Effector CD8-positive, alpha-beta T cell (primary cell): ENCODE measurements around the gene HHATL.

Experiments
- DNase-seq: peaks from one replicate; lab custom pipeline; 2025; lab: John Stamatoyannopoulos, UW

Gene HHATL

DNA sequence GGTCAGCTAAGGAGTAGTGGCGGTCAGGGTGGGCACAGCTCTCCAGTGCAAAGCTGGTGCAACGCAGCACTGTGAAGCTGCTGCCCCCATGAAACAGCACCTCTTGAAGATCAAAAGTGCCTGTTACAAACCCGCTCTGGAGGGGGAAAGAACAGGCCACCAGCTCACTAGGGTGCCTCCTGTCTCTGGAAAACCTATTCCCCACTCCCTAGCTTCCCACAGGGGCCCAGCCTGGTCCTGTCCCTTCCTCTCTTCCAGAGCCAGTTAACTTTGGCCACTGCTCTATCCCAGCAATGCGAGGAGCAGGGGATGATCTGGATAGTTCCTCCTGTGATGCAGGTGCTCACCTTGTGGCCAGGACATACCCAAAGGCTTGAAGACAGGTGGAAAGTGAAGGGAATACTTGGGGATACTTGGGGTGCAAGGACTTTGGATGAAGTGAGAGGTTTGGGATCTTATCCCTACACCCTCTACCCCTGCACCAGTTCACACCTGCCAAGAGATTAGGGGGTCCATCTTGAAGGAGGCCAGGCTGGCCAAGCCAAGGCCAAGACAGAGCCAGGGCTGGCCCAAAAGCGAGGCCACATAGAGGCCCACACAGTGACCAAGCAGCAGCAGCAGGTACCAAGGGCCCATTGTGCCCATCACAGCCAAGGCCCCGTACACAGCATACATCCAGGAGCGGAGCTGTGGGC lies 4.2 kb downstream of the HHATL start:
- DNase-seq, result no peak

DNA sequence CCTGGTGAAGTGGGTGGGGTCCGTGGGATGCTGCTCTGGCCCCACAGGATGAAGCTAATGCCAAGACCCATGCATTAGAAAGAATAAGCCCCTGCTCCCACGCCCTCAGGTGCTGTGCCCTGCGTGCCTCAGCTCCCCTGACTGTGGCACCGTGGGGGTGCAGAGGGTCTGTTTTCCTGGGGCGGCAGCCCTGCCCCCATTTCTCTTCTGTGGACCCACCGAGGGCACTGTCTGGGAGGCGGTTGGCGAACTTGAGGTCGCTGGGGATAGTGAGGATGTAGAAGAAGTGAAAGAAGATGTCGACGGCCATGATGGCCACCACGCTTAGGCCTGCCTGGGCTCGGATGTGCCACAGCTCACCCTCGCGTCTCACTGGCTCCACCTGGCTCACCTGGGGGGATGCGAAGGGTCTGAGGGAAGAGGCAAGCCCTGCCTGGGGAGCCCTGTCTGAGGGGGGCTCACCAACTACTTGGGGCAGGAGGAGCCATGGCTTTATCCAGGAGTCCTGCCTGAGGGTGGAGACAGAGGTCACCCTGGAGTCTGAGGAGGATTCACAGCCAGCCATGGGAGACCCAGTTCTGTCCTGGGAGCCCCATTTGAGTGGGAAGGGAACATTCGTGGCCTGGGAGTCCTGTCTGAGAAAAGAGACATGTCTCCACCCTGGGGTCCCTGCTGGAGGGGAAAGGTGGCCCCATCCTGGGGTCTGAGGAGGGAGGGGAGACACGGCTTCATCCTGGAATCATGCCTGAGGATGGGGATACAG lies 5.1 kb downstream of the HHATL start:
- DNase-seq, result no peak

DNA sequence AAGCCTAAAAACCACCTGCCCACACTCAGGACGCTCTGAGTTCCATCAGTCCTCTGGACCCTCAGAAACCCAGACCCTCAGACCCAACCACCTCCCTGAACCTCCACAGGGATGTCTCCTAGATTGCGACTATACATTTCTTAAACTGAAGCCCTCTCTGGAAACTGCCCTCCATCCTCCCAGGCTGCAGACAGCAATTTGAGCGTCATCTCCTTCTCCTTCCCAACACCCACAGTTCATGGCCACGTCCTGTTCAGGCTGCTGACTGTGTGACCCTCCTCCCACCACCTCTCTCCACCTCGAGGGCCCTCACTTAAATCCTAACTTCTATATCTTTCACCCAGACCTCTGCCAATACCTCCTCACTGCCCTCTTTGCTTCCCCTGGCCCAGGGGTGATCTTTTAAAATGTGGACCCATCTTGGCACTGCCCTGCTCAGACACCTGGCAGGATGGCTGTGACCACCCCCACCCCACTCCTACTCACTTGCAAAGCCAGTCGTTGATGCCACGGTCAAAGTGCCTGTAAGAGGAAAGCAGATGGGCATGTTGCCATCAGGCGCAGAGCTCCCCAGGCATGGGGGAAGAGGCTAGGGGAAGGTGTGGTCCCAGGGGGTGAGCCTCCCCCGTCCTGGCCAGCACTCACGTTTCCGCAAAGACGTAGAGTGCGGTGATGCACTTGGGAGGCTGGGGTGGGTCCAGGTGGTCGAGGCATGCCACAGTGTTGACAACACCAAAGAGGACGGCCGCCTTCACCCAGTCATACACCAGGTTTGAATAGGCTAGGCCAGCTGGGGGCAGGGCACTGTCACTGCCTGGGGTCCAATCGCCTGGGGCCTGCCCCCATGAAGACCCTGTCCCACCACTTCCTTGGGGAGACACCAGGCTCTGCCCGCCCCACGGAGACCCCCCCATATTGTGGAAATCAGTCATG lies 6.0 kb downstream of the HHATL start:
- no peak for DNase-seq

DNA sequence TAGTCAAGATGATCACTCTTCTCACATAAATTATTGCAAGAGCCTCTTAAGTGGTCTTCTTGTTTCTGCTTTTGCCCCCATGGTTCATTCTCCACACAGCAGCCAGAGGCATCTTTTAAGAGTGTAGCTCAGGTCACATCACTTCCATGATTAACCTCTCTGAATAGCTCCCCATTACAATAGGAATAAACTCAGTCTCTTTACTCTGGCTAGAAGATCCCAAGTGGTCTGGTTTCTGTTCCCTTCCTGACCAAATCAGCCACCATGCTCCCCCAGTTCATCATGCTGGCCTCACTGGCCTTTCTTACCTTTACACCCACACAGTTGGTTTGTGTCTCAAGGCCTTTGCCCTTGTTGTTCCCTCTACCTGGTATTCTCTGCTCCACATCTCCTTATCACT lies 8.2 kb downstream of the HHATL start:
- no peak for DNase-seq

DNA sequence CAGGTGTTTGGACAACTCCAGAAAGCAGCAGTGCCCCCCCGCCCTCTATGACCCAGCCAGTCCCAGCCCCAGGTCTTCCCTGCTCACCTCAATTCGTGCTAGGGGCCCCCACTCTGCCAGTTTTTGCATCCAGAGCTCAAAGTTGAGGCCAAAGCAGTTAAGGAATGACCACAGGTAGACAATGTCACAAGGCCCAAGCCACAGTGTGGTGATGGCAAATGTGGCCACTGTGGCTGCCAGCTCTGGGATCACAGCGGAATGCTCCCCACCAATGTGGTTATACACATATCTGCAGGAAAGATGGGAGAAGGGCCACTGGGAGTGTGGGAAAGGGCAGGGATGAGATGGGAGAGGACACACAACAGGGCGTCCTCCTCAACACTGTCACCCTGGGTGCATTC lies 9.1 kb downstream of the HHATL start:
- DNase-seq, result no peak

DNA sequence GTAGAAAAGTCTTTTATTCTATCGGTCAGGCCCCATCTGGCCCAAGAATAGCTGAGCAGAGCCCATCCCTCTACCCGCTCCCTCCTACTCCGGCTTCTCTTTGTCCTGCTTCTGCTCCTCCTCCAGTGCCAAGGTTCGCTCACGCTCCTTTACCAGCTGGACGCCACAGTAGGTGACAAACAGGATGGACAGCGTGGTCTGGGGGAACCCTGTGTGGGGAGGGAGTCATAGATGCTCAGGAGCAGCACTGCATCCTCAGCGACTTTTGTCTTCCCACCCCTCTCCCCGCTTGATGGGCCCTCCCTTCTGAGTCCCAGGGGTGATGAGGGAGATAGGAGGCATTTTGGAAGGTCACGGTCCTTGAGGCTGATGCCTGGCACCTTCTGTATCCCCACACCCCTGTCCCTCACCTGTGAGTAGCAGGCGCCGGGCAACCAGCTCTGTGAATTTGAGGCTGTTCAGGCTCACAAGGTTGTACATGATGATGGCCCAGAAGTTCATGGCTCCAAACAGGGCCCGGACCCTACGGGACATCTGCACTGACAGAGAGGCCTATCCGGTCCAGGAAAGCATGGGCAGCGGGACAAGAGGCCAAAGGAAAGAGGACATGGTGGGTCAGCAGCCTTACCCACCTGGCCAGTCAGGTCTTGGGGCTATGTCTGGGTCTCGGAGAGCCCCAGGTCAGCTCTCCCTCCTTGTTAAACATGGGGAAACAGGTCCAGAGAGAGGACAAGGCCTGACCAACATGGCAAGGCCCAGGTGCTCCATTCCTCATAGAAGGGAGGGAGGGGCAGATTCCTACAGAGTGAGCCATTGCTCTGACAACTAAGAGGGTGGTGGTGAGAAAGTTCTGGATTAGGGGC lies 9.7 kb downstream of the HHATL start:
- no peak for DNase-seq

DNA sequence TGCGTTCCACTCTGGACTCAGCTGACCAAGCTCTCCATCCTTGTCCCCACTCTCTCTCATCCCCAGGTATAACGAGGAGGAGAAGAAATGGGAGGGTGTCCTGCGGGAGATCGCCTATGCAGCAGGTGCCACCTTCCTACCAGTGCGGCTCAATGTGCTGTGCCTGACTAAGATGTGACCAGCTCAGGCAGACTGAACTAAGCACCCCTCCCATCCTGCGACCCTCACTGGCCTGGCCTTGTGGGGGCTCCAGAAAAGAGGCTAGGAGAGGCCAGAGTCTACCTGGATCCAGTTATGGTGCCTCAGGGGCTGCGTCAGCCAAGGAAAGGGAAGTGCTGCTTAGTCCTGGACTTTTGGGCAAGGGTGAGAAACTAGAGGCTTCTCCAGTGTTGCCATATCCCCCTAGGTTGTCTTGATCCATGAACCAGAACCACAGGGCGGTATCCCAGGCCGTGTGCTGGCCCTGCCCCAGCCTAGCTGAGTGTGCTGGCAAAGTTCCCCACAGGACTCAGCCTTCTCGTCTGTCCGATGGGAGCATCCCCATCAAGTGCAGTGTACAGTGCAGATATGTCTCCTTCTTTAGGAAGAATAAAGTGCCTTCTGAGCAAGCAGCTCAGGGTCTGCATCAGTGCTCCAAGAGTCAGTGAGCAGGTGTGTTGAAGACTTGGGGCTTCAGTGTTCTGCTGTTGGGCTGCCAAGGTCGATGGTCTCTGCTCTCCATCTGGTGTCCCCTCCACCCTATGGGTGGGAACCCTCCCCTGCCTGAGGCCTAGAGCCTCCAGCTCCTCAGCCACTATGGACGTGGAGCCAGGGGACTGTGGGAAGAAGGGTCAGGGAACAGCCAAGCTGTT lies 10.6 kb downstream of the HHATL start:
- no peak for DNase-seq

DNA sequence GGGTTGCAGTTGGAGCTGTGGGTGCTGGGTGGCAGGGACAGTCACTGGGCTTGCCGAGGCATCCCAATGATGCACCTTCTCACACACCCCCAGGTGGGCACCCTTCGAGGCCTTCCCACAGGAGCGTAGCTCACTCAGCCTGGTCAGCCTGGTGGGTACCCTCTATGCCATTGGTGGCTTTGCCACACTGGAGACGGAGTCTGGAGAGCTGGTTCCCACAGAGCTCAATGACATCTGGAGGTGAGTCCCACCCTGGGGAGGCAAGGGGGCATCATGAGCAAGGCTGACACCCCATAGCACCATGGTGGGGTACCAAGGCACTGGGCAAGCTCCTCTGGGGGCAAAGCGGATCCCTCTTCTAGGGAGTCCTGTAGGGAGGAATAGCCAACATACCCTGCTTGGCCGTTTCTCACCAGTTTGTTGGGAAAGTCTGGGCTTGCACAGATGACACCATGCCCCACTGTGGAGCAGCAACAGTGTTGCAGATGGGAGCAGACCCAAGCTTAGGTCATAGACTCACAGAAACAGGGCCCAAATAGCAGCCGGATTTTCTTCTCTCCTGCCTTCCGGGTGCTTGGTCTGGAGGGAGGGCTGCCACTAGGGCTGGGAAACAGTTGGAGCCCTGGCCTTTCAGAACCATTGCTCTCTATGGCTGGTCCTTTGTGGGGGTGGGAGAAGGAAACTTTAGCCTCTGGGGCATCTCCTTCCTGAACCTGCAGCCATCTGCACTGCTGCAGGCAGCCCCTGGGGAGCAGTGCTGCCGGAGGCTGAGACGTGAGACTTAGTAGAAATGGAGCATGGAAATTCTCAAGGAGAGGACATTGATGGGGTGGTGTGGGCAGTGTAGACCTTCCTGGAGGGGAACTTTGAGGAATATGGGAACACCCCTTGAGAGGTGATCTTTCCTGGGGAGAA lies 11.6 kb downstream of the HHATL start:
- DNase-seq, result no peak

DNA sequence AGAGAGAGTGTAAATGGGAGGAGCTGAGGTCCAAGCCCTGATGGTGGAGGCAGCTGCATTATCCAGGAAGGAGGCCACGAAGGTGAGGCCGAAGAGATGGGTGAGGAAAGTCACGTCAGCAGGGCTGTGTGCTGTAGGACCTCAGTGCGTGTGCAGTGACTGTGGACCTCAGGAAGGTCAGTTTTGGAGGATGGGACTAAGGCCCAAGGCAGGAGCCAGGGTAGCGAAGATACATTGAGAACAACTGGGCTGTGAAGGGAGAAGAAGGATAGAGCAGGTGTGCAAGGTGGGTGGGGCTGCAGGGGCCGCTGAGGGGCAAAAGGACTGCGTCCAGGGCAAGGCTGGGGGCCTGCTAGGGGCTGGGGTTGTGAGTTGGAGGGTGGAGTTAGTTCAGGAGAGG lies 12.4 kb downstream of the HHATL start:
- no peak for DNase-seq

DNA sequence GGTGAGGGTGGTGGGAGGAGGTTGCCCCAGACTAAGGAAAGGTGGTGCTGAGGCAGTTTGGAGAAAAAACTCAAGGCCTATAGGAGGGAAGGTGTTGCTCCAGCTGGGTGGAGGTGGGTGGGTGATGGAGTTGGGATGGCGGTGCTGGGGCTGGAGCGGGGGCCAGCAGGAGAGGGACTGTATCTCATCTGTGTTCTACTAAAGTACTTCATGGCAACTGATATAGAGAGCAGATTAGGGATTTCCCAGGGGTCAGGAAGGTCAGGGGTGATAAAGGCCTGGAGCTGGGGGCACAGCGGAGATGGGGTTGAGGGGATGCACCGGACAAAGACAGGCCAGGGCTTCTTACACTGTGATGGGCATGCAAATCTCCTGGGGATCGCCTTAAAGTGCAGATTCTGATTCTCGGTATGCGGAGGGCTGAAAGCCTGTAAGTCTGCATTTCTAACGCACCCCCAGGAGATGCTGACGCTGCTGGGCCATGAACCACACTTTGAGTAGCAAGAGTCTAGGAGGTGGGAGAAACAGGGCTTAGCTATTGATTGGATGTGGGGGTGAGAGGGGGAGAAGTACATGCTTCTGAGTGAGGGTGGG lies 13.1 kb downstream of the HHATL start:
- no peak for DNase-seq

DNA sequence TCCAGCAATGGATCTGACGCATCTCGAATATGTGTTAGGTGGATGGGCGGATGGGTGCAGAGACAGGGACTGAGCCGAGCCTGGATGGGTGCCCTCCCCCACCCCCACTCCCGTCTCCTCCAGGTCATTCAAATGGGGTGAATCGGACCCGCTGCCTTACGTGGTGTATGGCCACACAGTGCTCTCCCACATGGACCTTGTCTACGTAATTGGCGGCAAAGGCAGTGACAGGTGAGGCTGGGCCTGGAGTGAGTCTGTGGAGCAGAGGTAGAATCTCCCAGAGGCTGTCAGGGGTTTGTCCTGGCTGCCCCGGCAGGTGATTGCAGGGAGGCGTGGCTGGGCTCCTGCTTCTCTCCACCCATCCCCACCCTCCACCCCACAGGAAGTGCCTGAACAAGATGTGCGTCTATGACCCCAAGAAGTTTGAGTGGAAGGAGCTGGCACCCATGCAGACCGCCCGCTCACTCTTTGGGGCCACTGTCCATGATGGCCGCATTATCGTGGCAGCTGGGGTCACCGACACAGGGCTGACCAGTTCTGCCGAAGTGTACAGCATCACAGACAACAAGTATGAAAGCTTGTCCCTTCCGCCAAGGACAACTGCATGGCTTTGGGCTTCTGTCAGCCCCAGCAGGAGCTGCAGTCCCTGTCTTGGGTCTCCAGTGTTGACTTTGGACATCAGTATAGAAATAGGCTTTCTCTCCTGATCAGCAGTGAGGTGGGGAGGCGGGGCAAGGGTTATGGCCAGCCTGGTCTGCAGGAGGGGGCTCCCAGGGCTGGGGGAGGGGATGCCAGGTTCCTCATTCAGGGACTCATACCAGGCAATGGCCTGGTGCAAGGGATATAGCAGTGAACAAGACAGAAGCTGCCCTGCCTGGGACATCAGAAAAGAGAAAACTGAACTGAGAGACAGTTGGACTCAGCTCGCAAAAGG lies 13.8 kb downstream of the HHATL start:
- no peak for DNase-seq

DNA sequence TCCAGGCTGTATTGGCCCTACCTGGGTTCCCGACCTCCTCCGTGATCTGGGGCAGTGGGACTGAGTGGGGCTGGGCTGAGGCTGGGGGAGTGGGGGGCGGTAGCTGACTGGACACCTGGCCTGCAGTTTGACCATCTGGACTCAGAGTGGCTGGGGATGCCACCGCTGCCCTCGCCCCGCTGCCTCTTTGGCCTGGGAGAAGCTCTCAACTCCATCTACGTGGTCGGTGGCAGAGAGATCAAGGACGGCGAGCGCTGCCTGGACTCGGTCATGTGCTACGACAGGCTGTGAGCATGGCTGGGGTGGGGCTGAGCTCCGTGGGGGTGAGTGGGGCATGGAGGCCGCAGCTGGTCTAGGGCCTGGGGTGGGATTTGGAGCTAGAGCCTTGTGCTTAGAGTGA lies 14.6 kb downstream of the HHATL start:
- no peak for DNase-seq

DNA sequence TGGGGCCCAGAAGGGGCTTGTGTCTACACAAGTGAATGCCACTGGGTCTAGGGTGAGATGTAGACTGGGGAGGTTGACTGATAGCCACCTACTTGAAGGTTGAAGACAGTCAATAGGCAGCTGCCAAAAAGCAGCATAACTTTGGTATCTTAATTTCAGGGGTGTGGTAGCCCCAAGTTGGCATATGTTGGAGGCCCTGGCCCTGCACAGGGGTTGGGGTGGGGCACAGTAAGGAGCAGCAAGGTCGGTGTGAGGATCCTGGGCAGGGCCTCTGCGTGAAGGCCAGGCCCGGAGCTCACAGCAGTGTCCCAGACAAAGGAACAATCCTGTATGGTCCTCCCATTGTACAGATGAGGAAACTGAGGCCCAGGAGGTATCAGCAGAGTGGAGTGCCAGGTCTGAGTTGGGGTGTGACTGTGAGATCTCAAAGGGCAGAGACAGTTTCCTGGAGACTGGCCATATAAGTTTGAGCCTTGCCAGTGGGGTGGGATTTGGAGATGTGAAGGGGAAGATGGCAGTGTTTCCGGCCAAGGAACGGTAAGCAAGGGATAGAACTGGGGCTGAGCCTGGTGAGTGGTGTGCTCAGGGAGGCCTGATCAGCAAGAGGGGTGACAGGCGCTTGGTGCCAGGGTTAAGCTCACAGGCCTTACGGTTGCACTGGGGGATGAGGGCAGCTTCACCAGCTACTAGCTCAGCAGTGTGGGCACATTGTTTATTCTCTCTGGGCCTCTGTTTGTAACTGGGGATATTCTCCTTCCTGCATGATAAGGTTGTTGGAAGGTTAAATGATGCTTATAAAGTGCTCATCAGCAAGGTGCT lies 15.6 kb downstream of the HHATL start:
- no peak for DNase-seq

DNA sequence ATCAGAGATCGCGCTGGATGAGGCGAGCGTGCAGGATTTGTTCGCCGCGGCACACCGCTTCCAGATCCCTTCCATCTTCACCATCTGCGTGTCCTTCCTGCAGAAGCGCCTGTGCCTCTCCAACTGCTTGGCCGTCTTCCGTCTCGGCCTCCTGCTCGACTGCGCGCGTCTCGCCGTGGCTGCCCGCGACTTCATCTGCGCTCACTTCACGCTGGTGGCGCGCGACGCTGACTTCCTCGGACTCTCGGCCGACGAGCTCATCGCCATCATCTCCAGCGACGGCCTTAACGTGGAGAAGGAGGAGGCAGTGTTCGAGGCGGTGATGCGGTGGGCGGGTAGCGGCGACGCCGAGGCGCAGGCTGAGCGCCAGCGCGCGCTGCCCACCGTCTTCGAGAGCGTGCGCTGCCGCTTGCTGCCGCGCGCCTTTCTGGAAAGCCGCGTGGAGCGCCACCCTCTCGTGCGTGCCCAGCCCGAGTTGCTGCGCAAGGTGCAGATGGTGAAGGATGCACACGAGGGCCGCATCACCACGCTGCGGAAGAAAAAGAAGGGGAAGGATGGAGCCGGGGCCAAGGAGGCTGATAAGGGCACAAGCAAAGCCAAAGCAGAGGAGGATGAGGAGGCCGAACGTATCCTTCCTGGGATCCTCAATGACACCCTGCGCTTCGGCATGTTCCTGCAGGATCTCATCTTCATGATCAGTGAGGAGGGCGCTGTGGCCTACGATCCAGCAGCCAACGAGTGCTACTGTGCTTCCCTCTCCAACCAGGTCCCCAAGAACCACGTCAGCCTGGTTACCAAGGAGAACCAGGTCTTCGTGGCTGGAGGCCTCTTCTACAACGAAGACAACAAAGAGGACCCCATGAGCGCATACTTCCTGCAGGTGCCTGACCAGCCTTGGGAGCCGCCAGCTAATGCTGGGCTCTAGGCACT lies 16.4 kb downstream of the HHATL start:
- no peak for DNase-seq

DNA sequence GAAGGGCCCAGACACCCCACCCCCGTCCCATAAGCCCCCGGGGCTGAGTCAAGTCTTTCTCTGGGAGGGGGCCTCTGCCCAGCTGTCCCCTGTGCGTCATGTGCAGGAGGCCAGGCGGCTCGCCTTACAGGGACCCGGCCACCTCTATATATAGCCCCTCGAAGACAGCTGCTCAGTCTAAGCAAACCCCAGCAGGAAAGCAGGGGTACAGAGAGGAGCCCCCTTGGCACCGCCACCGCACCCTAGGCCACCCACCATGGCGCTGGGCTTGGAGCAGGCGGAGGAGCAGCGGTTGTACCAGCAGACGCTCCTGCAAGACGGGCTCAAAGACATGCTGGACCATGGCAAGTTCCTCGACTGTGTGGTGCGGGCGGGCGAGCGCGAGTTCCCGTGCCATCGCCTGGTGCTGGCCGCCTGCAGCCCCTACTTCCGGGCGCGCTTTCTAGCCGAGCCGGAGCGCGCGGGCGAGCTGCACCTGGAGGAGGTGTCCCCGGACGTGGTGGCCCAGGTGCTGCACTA lies 17.2 kb downstream of the HHATL start, which contains the start of gene KLHL40:
KLHL40 (plus strand) TSS at position 175 of the 519 bp plus-strand sequence; CDS start at position 257, 82 bp downstream.
- DNase-seq, result no peak
